ENCODE results near the gene SAMMSON. TPM values are rescaled to one million over a fixed set of nuclear protein-coding genes. Genes with fewer than 3 reads are reported as not detected.
A peak's percentile ranks its signal among the peaks of the same experiment; 100 is the strongest.

SAMMSON gene
- total RNA-seq, 1 donor from 2014 or later, result not detected

GRCh38 chr3:70078778-70079177 lies 79.2 kb downstream of the SAMMSON start:
- Histone ChIP-seq H3K4me1 (no peaks in the 10 kb centered on the region), H3K9me3 (no peaks in the 10 kb centered on the region), H3K4me3 (no peak overlapping the region), H3K36me3 (no peaks in the 10 kb centered on the region), H3K27ac (no peak overlapping the region), H3K27me3 (ENCODE audit: low read depth) (peaks cover 6% of the 10 kb centered on the region)
- no peak for DNase-seq
- ATAC-seq, result no peak
- TF ChIP-seq CTCF (IDR thresholded peaks at IDR 0.05), result no peak
- intact Hi-C loops (cut with DNase I), result no loop called here

- no peak for DNase-seq
- Histone ChIP-seq H3K27me3 (ENCODE audit: low read depth) (no peaks in the 10 kb centered on the region), H3K4me1 (no peaks in the 10 kb centered on the region), H3K36me3 (no peaks in the 10 kb centered on the region), H3K4me3 (no peak overlapping the region), H3K9me3 (no peaks in the 10 kb centered on the region), H3K27ac (no peak overlapping the region)
- intact Hi-C loops (cut with DNase I), result no loop called here
- TF ChIP-seq CTCF (IDR thresholded peaks at IDR 0.05), result no peak
- ATAC-seq, result no peak
Observed at GRCh38 chr3:70085613-70086012, 86.1 kb downstream of the SAMMSON start.

- DNase-seq (no peak), ATAC-seq (no peak)
- no peaks in the 10 kb centered on the region for H3K9me3 ChIP-seq
- no peaks in the 10 kb centered on the region for H3K4me1 ChIP-seq
- no peak overlapping the region for H3K27ac ChIP-seq
- no peak for TF ChIP-seq CTCF (IDR thresholded peaks at IDR 0.05)
- no peaks in the 10 kb centered on the region for H3K36me3 ChIP-seq
- intact Hi-C loops (cut with DNase I), result no loop called here
- no peak overlapping the region for H3K4me3 ChIP-seq
- H3K27me3 ChIP-seq (ENCODE audit: low read depth), result no peaks in the 10 kb centered on the region
Observed at GRCh38 chr3:70086336-70086735, 86.8 kb downstream of the SAMMSON start.

- ATAC-seq (no peak), DNase-seq (no peak)
- TF ChIP-seq CTCF (IDR thresholded peaks at IDR 0.05), result peak; percentile 59
Observed at GRCh38 chr3:70090322-70090913, 90.9 kb downstream of the SAMMSON start.

GRCh38 chr3:70094197-70094596 lies 94.7 kb downstream of the SAMMSON start:
- DNase-seq (no peak), ATAC-seq (no peak)
- no peaks in the 10 kb centered on the region for H3K36me3 ChIP-seq
- H3K4me1 ChIP-seq, result no peaks in the 10 kb centered on the region
- intact Hi-C loops (cut with DNase I), result no loop called here
- no peaks in the 10 kb centered on the region for H3K27me3 ChIP-seq (ENCODE audit: low read depth)
- H3K27ac ChIP-seq, result no peak overlapping the region
- H3K9me3 ChIP-seq, result no peaks in the 10 kb centered on the region
- no peak overlapping the region for H3K4me3 ChIP-seq
- TF ChIP-seq CTCF (IDR thresholded peaks at IDR 0.05), result no peak

More at GRCh38 chr3:70090322-70090913, 90.9 kb downstream of the SAMMSON start:
- no peak overlapping the region for H3K4me3 ChIP-seq
- intact Hi-C loops (cut with DNase I), result no loop called here
- H3K9me3 ChIP-seq, result no peaks in the 10 kb centered on the region
- H3K36me3 ChIP-seq, result no peaks in the 10 kb centered on the region
- no peaks in the 10 kb centered on the region for H3K4me1 ChIP-seq
- H3K27me3 ChIP-seq (ENCODE audit: low read depth), result no peaks in the 10 kb centered on the region
- H3K27ac ChIP-seq, result no peak overlapping the region
